CD4-positive, alpha-beta T cell treated with Interleukin-17A for 4 hours (primary cell): ENCODE measurements around the gene RACK1.
A peak's percentile ranks its signal among the peaks of the same experiment; 100 is the strongest.
"Not testable (repeated sequence)": the region's sequence is repeated elsewhere in the genome, so short reads cannot be mapped to it uniquely, and the experiment has no call there.

Experiments used
- DNase-seq: peaks from one replicate; pipeline ENCODE4 v3.0.0-alpha.2; 2020; ENCODE audit warnings: mixed read lengths

Gene RACK1

DNA sequence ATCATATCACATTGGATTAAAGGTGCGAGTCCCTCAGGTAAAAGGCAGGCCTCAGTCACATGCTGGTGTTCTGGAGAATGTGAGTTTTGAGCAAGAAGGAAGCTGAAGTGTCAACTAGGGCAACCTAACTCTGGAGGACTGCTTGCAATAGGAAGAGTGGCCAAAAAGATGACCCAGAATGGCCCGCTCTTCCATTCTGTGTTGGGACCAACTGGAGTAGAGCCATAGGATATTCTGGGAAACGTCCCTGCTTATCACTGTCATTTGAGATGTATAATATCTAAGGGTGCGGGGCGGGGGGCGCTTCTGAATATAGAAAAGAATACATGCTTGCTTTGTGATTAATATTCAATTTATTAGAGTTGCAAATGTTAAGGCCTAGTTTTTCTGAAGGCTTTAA is 31.6 kb downstream of the RACK1 start:
- no peak for DNase-seq

- DNase-seq, result peak; percentile 43
Measured at GRCh38 chr5:181211208-181211607, 32.5 kb downstream of the RACK1 start.

- not testable (repeated sequence) for DNase-seq
Measured at GRCh38 chr5:181210698-181211097, 33.0 kb downstream of the RACK1 start.

DNA sequence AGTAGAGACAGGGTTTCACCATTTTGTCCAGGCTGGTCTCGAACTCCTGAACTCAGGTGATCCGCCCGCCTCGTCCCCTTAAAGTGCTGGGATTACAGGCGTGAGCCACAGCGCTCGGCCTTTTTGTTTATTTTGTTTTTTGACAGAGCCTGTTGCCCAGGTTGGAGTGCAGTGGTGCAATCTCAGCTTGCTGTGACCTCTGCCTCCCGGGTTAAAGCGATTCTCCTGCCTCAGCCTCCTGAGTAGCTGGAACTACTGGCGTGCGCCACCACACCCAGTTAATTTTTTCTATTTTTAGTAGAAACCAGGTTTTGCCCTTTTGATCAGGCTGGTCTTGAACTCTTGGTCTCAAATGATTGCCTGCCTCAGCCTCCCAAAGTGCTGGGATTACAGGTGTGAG is 33.6 kb downstream of the RACK1 start:
- DNase-seq, result not testable (repeated sequence)

GRCh38 chr5:181209006-181209405 is 34.7 kb downstream of the RACK1 start:
- DNase-seq, result not testable (repeated sequence)

DNA sequence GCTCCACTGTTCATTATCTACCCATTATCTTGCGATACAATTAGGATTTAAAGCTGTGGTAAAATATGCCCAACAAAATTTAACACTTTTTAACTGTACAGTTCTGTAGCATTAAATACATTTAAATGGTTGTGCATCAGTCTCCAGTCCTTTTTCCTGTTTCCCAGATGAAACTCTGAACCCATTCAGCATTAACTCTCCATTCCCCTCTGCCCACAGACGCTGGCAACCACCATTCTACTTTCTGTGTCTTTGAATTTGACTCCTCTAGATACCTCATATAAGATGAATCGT is 35.8 kb downstream of the RACK1 start:
- DNase-seq, result no peak

- peak; percentile 81 for DNase-seq
Measured at GRCh38 chr5:181207214-181207959, 36.3 kb downstream of the RACK1 start.

GRCh38 chr5:181205761-181206649 is 37.7 kb downstream of the RACK1 start:
- peak; percentile 52 for DNase-seq

DNA sequence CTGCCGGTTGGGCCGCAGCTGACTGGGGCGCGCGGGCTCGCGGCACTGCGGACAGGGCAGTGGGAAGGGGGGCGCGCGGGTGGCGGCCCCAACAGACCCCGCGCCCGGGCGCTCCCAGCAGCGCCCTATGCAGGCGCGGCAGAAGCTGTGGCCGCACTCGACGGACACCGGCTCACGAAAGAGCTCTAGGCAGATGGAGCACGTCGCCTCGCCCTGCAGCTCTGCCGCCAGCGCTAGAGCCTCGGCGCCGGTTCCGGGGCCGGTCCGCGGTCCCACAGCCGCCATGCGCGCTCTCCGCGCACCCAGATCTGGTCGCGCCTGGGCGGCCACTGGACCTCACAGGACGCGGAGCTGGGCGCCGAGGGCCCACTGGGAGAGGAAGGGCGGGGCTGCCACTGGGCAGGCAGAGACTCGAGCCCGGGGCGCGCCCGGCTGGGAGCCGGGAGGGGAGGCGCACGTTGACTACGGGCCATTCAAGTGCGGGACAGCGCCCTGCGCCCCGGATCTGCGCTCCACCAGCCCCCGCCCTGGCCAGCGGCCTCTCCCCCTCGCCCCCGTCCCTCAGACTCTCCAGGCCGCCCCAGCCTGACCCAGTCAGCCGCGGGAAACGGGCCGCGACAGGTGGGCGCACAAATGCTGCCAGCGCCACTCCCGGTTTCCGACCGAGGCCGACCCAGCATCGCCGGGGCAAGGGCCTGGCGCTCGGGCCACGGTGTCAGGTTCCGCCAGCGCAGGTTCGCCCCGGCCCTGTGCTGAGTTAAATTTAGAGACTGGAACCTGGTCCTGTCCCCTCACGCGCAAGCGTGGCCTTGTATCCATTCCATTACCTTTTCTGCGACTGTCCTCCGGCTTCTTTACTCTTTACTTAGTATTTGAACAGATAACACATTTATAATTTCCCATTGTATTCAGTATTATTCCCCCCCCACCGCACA is 38.6 kb downstream of the RACK1 start, which contains the start of gene TRIM7:
Gene TRIM7 (minus strand): TSS at position 371 of the 935 bp plus-strand sequence. CDS start 86 bp downstream, at position 285.
- peak; percentile 21 for DNase-seq

DNA sequence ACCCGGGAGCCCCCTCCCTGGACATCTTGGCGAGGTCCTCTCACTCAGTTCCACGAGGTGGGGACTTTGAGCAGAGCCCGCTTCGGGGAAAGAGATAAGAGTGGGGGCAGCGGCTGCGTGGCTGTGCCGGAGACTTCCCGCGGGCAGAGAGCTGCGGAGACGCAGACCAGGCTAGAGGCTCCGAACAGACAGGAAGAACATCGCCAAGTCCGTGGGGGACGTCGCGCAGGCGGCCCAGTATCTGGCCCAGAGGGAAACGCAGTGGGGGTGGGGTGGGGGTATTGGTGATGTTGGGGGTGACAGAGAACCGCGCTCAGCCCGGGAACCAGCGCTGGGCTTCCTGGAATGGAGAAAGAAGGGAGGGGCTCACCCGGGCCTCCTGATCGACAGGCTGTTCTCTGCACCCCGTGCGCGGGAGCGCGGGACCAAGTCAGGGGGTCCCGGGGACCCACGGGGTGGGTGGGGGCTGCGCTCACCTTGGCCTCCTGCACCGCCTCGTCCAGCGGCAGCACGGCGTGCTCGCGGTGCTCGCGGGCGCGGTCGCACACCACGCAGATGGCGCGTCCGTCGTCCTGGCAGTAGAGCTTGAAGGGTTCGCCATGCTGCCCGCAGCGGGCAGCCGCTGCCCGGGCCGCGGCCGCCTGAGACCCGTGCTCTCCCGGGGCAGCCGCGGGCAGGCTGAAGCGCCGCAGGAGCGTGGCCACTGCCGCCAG is 39.4 kb downstream of the RACK1 start:
- DNase-seq, result peak; percentile 35

DNA sequence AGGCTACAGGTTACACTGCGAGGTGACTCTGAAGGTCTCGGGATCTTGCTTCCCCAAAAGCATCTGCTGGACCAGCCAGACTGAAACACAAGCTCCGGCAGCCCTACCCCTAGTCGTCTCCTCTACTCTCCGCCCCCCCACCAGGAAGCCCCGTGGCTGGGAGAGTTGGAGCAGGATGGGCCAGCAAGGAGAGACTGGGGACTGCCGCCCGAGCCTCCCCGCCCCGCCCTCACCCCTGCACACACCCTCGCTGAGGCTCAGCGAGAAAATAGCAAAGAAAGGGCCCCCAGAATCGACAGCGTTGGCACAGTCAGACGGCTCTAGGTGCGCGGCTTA is 40.0 kb downstream of the RACK1 start:
- no peak for DNase-seq

- DNase-seq, result no peak
Measured at GRCh38 chr5:181203093-181203711, 40.5 kb downstream of the RACK1 start.

DNA sequence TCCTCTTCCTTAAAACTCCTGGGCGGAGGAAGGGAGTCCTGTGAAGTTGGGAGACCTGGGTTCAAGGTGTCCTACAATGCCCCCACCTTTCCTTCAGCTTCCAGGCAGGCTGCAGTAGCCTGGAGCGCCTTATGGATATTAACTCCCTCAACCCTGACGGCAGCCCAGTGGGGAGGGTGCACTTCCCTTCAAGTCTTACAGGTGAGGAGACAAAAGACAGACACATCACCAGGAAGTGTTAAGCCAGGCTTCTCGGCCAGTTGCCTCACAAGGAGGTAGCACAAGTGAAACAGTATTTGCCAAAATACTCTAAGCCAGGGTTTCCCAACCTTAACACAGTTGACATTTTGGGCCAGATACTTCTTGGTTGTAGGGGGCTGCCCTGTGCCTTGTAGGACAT is 42.9 kb downstream of the RACK1 start:
- no peak for DNase-seq

- no peak for DNase-seq
Measured at GRCh38 chr5:181199881-181200638, 43.6 kb downstream of the RACK1 start.

GRCh38 chr5:181198905-181199519 is 44.7 kb downstream of the RACK1 start:
- no peak for DNase-seq

- DNase-seq, result no peak
Measured at GRCh38 chr5:181198106-181198685, 45.5 kb downstream of the RACK1 start.

DNA sequence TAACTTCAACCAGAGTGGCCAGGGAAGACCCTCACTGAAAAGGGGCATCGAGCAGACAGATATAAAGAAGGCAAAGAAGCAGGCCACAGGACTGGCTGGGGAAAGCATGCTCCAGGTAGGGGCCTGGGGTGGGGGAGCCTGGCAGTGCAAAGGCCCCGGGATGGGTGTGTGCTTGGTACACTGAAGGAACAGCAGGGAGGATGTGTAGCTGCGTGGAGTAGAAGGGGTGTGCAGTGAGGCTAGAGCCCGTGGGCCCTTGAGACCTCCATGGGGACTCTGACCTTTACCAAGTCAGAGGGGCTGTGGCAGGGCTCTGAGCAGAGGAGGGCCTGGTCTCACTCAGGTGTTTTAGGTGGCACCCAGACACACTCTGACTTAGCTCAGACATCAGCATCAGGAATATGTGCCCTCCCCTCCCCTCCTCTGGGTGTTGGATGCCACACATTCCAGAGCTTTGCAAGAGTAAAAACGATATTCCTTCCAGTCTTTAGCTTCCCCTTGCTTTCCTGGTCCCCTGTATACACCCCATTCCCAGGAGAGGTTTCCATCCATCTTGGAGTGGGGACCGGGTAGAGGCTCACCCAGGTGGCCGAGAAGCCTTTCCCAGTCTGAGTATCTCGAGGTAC is 46.3 kb downstream of the RACK1 start:
- no peak for DNase-seq

GRCh38 chr5:181195249-181195761 is 48.4 kb downstream of the RACK1 start:
- no peak for DNase-seq

DNA sequence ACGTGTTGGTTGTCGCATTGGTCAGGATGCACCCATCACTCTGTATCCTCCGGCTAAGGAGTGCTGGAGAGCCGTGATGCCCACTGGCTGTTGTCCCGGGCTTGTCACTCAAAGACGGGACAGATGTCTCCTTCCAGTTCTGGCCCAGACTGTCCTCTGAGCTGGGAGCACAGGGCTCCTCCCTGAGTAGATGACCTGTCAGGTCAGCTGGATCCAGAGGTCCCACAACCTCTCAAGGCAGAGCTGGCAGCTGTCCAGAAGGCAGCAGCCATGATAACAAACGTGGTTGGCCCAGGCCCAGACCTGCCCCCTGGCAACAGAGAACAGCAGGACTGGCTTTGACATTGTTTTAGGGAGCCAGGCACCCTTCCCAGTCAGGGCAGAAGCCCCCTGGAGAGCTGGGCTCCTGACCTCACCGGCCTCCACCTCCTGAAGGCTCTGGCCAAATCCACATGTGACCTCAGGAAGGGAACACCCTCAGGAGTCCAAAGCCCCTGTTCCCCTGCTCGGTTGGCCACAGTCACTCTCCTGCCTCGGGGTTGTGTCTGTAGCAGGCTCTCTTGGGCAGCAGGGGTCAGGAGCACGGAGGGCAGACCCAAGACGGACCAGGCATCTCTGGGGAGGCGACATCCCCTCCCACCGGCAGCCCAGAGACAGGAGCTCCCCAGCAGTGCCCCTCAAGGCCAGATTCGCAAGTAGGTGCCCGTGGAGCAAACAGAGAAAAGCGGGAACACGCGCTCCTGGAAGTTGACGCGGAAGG is 49.0 kb downstream of the RACK1 start:
- no peak for DNase-seq
